Measurements from ENCODE around the gene TXNIP.

The TXNIP gene

GRCh38 chr1:146010126-146010738 lies 13.9 kb upstream of the TXNIP start:
- no peak for DNase-seq

- no peak for DNase-seq
Observed at GRCh38 chr1:146007489-146008133, 11.2 kb upstream of the TXNIP start.

- DNase-seq = no peak
Observed at GRCh38 chr1:146001709-146002108, 5.3 kb upstream of the TXNIP start.

GRCh38 chr1:145999321-146000024 lies 3.1 kb upstream of the TXNIP start:
- no peak for DNase-seq

DNA sequence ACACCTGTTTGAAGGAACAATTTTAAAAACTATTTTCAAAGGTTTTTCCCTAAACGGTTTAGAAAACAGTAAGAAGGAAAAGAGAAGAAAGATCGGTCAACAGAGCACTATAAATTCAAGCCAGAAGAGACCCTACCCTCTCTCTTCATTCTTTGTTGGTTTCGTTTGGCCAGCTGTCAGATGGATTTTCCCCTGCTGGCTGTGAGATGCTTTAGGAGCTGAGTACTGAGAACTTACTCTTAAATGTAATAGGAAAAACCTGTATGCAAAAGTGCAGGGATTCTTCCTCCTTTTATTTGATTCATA lies 1.3 kb upstream of the TXNIP start:
- no peak for DNase-seq

DNA sequence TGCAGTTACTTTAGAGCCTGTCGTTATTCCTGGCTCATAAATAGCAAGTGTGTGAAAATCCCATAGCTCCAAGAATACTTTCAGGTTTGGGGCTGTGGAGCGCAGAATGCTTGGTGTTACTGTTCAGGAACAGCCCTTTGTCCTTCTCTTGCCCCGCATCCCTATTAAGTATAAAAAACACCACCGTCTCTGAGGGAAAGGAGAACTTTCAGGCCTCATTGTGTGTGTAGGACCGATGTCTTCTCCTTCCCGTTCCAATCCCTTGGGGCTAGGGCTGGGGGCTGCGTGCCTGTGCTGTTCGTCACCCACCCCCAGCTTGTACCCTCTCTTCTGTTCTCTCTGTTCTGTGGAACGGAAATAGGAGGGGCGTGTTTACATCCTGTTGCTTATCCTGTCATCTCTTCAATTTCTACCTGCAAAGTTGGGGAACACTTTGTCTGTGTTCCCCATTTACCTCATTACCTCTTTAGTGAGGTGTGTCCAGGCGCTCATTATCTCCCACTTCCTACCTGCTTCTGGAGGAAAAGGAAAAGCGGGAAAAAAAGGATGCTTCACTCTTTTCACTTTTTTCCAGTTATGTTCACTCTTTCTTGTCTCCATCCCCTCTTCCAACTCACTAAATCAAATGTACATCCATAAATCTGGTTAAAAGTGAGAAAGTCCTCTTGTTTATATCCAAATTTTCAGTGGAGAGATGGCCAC lies 788 bp upstream of the TXNIP start:
- no peak for DNase-seq

GRCh38 chr1:145995964-145996432 lies 381 bp downstream of the TXNIP start:
- DNase-seq = no peak

- DNase-seq = no peak
Observed at GRCh38 chr1:145995148-145995881, 1.1 kb downstream of the TXNIP start.

GRCh38 chr1:145994391-145995120 lies 1.8 kb downstream of the TXNIP start:
- DNase-seq = no peak

DNA sequence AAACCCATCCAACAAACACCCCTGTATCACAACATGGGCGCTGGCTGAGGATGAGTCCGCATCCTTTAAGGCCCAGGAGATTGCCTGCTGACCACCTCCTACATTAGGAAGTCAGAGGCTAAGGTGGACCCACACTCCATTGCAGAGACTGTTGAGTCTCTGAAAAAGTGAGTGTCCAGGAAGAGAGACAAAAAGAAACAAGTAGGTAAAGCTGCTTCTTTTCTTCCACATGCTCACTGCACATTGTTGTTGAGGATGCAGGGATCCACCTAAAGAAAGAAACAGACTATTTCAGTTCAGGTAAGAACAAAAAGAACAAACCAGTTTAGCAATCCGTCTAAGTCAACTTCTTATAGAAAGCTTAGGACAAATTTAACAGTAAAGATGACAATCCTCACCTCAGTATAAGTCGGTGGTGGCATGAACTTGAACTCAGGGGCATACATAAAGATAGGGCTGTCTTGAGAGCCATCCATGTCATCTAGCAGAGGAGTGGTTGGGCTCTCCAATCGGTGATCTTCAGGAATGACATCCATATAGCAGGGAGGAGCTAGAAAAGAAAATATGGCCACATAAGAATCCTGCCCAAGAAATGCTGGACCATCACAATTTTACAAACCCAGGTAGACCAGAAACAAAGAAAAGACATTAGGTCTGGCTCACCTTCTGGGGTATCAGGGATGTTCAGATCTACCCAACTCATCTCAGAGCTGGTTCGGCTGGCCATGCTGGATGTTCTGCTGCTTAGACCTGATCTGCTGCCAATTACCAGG lies 2.6 kb downstream of the TXNIP start:
- no peak for DNase-seq

DNA sequence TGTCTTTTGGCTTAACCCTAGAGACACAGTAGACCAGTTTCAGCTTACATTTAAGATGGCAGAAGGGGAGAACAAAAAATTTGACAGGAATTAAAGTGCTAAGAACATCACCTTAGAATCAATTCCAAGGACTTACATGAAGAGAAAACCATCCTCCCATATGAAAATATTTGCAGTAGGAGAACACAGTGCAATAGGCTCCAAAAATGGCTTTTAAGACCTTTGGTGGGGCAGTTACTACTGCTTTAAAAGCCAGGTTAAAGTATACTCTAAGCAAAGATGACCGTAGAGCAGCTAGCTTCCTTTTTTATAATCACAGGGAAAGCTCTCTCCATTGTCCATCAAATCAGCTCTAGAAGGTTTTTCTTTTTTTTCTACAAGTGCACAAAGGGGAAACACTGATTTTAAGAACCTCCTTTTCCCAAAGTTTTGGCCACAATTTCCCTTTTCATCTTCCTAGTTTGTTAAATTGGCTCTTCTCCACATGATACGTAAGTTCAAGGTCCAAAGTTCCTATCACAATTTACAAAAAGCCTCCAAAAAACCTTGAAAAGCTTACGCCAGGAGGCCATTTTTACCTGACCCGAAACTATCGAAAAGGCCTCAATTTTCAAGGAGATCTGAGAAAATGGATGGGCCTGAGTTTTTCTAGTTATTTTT lies 3.3 kb downstream of the TXNIP start:
- no peak for DNase-seq

DNA sequence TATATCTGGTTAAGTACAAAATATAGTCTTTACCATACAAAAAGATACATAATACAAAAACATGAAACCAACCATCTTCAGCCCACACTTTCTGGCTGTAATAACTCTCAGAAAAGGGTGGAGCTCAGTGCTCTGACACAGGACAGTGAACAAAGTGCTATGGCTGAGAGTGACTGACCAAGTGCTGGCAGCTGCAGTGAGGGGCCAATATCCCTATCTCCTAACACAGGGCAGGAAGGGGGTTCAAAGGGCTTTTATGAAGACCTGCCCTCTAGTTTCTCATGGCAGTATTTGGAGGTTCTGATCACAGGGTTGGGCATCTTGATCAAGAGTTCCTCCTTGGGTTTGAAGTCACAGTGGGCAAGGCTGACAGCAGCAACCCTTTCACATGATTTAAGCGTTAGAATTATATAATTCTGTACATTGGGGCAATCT lies 3.9 kb downstream of the TXNIP start:
- DNase-seq = no peak

- DNase-seq = no peak
Observed at GRCh38 chr1:145991735-145992412, 4.5 kb downstream of the TXNIP start.

DNA sequence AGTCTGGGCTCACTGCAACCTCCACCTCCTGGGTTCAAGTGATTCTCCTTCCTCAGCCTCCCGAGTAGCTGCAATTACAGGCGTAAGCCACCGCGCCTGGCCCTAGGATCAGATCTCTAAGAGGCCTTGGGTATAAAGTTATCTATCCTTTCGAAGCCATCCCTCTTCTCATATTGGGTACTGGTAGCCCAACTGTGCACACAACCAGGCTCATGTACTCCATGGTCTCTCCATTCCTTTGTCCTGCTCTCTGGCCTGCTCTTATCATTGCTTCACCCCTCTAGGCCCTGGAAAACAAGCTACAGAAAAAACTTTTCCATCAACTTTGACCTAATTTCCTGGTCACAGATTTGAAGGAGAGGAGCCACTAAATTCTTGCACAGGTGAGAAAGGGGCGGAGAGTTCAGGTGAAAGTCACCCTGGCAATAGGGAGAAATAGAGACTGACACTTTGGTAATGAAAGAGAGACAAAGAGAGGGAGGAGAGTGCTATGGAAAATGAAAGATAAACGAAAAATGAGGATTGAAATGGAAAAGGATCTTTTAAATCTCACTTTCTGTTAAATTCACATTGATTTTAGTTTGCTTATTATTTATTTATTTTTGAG lies 6.0 kb downstream of the TXNIP start:
- no peak for DNase-seq

GRCh38 chr1:145988773-145989172 lies 7.6 kb downstream of the TXNIP start:
- no peak for DNase-seq

DNA sequence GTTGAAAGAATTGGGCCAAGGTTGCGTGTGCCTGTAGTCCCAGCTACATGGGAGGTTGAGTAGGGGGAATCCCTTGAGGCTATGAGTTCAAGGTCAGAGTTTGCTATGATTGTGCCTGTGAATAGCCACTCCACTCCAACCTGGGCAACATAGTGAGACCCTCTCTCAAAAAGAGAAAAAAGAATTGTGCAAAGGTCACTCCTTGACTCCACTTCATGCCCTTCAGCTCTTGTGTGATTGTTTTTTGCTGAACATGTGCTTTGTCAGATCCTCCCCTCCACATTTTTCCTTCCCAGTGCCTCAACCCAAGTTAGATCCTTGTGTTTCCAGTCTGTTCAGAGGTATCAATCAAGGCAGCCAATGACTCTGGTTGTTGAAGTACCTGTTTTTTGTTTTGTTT lies 8.5 kb downstream of the TXNIP start:
- no peak for DNase-seq

- DNase-seq = no peak
Observed at GRCh38 chr1:145986551-145986950, 9.8 kb downstream of the TXNIP start.

GRCh38 chr1:145985502-145986439 lies 10.6 kb downstream of the TXNIP start:
- peak; percentile 39 for DNase-seq

DNA sequence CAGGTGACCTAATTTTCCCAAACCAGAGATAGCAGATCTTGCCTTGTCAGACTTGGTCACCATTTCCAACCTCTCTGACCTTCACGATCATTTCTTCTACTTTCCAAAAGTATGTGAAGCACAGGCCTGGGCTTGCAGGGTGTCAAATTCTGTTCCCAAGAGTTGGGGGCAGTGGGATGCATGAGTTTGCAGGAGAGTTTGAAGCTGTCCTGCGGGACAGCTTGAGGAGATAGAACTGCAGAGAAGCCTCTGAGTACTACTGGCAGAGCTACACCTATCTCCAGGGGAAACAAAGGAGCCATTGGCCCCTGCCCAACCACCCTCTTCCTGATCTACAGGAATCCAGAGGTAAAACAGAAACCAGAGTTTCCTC lies 11.3 kb downstream of the TXNIP start:
- DNase-seq = no peak

Data from T1000 (cell line).